Mammary epithelial cell (primary cell): ENCODE data around the gene YWHAQ.

Source experiments
- CTCF ChIP-seq, 2 donors: IDR thresholded peaks in 1 of 2; conservative IDR thresholded peaks in 1 of 2; 2 replicates each; pipeline ENCODE4 v1.5.1; 2011 to 2012; ENCODE audit warnings: inconsistent platforms in 2 of 2, low read length in 2 of 2, mild to moderate bottlenecking in 2 of 2, control low read depth in 1 of 2, low read depth in 1 of 2; ENCODE audit not compliant: insufficient read depth in 1 of 2; ENCODE audit errors: extremely low read depth in 1 of 2
- EZH2 ChIP-seq: IDR thresholded peaks from 2 replicates; pipeline ENCODE4 v1.6.1; 2012; ENCODE audit warnings: low read length, inconsistent platforms, borderline replicate concordance

- TF ChIP-seq CTCF (conservative IDR thresholded peaks at IDR 0.05 in 1 of 2, IDR thresholded peaks at IDR 0.05 in 1 of 2; ENCODE audit: extremely low read depth in 1 of 2, insufficient read depth in 1 of 2, low read depth in 1 of 2, low read length in 2 of 2), result no peak
- no peak for TF ChIP-seq EZH2
These were observed 7.6 kb downstream of the YWHAQ start for GRCh38 chr2:9623151-9623550.
